Calu3 (cell line): ENCODE data around the gene MAPK8IP1. TPM values are rescaled to one million over a fixed set of nuclear protein-coding genes. Genes with fewer than 3 reads are reported as not detected.
"Not testable (repeated sequence)": the region's sequence is repeated elsewhere in the genome, so short reads cannot be mapped to it uniquely, and the experiment has no call there.

ENCODE experiments used
- Bru-seq: library from RNA; stranded (reverse); fragments of 400-500 nt; gene quantifications from one replicate; lab custom pipeline; 2021; lab: Mats Ljungman, UMichigan
- BruChase-seq, 2 experiments: library from RNA; stranded (reverse); fragments of 400-500 nt; gene quantifications; one replicate each; lab custom pipeline; 2021; lab: Mats Ljungman, UMichigan
- BruUV-seq: library from RNA; stranded (reverse); fragments of 400-500 nt; replicated peaks from 2 replicates; lab custom pipeline; 2021; lab: Mats Ljungman, UMichigan
- CTCF ChIA-PET: fragments of 300-600 bp; sonication (Branson Sonifier 250); formaldehyde crosslinking; loops from one replicate; lab custom pipeline; 2022; ENCODE audit warnings: antibody characterized with exemption; lab: Charles Lee
- DNase-seq: peaks from one replicate; pipeline ENCODE4 v3.0.0; 2022
- H3K27ac Mint-ChIP-seq: one replicate; pipeline ENCODE4 v1.8.0; 2022; ENCODE audit warnings: mixed read lengths; ENCODE audit not compliant: unreplicated experiment
- H3K27me3 Mint-ChIP-seq: one replicate; pipeline ENCODE4 v1.8.0; 2022; ENCODE audit warnings: mixed read lengths; ENCODE audit not compliant: unreplicated experiment
- H3K36me3 Mint-ChIP-seq: one replicate; pipeline ENCODE4 v1.8.0; 2022; ENCODE audit warnings: mild to moderate bottlenecking, moderate library complexity, mixed read lengths; ENCODE audit not compliant: insufficient read depth, unreplicated experiment
- H3K4me1 Mint-ChIP-seq: one replicate; pipeline ENCODE4 v1.8.0; 2022; ENCODE audit warnings: mild to moderate bottlenecking, low read depth, mixed read lengths; ENCODE audit not compliant: unreplicated experiment
- H3K4me3 Mint-ChIP-seq: one replicate; pipeline ENCODE4 v1.8.0; 2022; ENCODE audit warnings: mild to moderate bottlenecking, low read depth, moderate library complexity, mixed read lengths; ENCODE audit not compliant: unreplicated experiment
- H3K9me3 Mint-ChIP-seq: one replicate; pipeline ENCODE4 v1.8.0; 2022; ENCODE audit warnings: low read depth, mixed read lengths; ENCODE audit not compliant: unreplicated experiment
- intact Hi-C: fragments of 100-400 bp; cut with micrococcal nuclease; formaldehyde crosslinking; loops from one replicate; pipeline ENCODE4 v1.10.0; 2022; ENCODE audit not compliant: unreplicated experiment
- long read RNA-seq: library from polyadenylated mRNA; stranded (forward); transcript quantifications from one replicate; pipeline ENCODE4 v2.0.0, GENCODE V29; 2022
- total RNA-seq: library from RNA; stranded (reverse); gene quantifications from 2 replicates; pipeline ENCODE4 v1.2.3, GENCODE V29; 2022
- TF ChIP-seq, protein P1 (sequence below): fragments of 200-600 bp; IDR thresholded peaks from one replicate; pipeline ENCODE4 v1.8.0; 2022; ENCODE audit warnings: antibody characterized with exemption; ENCODE audit not compliant: unreplicated experiment

The MAPK8IP1 gene
- total RNA-seq = 4.1 and 4.9 TPM in 2 replicates
- percentile 30 among the genes with signal in this experiment for Bru-seq, nascent RNA
- BruChase-seq, experiment 1, labeled RNA remaining after a 6-hour chase = percentile 42 among the genes with signal in this experiment
- percentile 39 among the genes with signal in this experiment for BruChase-seq, experiment 2, labeled RNA remaining after a 2-hour chase
- long read RNA-seq, partial matches to known transcripts = 2 of 3 reads
- long read RNA-seq, other reads (novel, unspliced or antisense) = 1 of 3 reads

DNA sequence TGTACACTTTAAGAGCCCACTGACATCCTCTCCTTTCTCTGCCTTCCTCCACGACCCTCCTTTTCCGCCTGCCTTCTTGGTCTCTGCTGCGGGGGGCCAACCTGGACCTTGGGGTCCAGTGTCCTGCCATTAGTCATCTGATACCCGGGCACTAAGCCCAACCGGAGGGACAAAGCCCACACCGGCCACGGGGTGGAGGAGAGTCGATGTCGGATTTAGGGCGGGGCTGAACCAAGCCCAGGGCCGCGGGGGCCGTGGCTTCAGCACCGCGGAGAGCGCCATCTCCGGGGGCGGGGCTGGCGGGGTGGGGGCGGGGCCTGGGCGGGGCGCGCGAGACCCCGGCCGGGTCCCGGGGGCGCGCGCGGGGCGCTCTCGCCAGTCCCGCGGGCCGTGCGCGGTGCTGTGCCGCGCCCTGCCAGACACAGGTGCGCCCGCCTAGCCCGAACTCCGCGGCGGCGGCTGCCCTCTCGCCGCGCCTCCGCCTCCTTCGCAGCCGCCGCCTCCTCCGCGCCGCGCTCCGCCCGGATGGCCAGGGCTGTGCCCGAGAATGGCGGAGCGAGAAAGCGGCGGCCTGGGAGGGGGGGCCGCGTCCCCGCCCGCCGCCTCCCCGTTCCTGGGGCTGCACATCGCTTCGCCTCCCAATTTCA lies at the start of gene MAPK8IP1:
Gene MAPK8IP1, plus strand, starts transcription at position 378 of the 647 bp plus-strand sequence. Its CDS starts 170 bp downstream, at position 548.
- intact Hi-C loops = no loop called here
- TF ChIP-seq, protein P1, sequence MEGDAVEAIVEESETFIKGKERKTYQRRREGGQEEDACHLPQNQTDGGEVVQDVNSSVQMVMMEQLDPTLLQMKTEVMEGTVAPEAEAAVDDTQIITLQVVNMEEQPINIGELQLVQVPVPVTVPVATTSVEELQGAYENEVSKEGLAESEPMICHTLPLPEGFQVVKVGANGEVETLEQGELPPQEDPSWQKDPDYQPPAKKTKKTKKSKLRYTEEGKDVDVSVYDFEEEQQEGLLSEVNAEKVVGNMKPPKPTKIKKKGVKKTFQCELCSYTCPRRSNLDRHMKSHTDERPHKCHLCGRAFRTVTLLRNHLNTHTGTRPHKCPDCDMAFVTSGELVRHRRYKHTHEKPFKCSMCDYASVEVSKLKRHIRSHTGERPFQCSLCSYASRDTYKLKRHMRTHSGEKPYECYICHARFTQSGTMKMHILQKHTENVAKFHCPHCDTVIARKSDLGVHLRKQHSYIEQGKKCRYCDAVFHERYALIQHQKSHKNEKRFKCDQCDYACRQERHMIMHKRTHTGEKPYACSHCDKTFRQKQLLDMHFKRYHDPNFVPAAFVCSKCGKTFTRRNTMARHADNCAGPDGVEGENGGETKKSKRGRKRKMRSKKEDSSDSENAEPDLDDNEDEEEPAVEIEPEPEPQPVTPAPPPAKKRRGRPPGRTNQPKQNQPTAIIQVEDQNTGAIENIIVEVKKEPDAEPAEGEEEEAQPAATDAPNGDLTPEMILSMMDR = no peak
- Mint-ChIP-seq H3K27me3 (peaks cover 27% of the 10 kb centered on the region), H3K4me1 (no peaks in the 10 kb centered on the region), H3K36me3 (peaks cover 17% of the 10 kb centered on the region), H3K27ac (no peak within 1 kb of the TSS), H3K4me3 (peak within 1 kb of the TSS; percentile 50), H3K9me3 (no peaks in the 10 kb centered on the region)
- CTCF ChIA-PET = no interaction called here
- no TSS peak for BruUV-seq
- peak; percentile 58 for DNase-seq

DNA sequence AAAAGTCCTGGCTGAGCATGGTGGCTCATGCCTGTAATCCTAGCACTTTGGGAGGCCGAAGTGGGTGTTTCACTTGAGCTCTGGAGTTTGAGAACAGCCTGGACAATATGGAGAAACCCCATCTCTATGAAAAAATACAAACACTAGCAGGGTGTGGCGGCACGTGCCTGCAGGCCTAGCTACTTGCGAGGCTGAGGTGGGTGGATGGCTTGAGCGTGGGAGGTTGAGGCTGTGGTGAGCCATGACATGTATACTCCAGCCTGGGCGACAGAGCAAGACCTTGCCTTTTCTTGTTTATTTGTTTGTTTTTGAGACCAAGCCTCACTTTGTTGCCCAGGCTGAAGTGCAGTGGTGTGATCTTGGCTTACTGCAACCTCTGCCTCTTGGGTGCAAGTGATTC lies 46.2 kb upstream of the MAPK8IP1 start:
- TF ChIP-seq, protein P1 = no peak
- no peak overlapping the region for H3K27ac Mint-ChIP-seq
- intact Hi-C loops = no loop called here
- no peak overlapping the region for H3K4me3 Mint-ChIP-seq
- peaks cover 37% of the 10 kb centered on the region for H3K27me3 Mint-ChIP-seq
- CTCF ChIA-PET = no interaction called here
- H3K36me3 Mint-ChIP-seq = peaks cover 11% of the 10 kb centered on the region
- H3K4me1 Mint-ChIP-seq = peaks cover 15% of the 10 kb centered on the region
- BruUV-seq = no TSS peak
- H3K9me3 Mint-ChIP-seq = no peaks in the 10 kb centered on the region
- DNase-seq = no peak

DNA sequence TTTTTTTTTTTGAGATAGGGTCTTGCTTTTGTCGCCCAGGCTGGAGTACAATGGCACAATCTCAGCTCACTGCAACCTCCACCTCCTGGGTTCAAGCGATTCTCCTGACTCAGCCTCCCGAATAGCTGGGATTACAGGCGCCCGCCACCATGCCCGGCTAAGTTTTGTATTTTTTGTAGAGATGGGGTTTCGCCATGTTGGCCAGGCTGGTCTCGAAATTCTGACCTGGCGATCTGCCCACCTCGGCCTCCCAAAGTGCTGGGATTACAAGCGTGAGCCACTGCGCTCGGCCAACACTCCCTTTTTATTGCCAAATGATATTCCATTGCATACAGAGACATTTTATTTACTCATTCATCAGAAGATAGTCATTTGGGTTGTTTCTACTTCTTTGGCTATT lies 45.2 kb upstream of the MAPK8IP1 start:
- H3K9me3 Mint-ChIP-seq, BruUV-seq, H3K27ac Mint-ChIP-seq, H3K4me3 Mint-ChIP-seq, DNase-seq, intact Hi-C loops, CTCF ChIA-PET: not testable (repeated sequence)
- H3K27me3 Mint-ChIP-seq = peaks cover 35% of the 10 kb centered on the region
- H3K4me1 Mint-ChIP-seq = peaks cover 16% of the 10 kb centered on the region
- peaks cover 11% of the 10 kb centered on the region for H3K36me3 Mint-ChIP-seq

DNA sequence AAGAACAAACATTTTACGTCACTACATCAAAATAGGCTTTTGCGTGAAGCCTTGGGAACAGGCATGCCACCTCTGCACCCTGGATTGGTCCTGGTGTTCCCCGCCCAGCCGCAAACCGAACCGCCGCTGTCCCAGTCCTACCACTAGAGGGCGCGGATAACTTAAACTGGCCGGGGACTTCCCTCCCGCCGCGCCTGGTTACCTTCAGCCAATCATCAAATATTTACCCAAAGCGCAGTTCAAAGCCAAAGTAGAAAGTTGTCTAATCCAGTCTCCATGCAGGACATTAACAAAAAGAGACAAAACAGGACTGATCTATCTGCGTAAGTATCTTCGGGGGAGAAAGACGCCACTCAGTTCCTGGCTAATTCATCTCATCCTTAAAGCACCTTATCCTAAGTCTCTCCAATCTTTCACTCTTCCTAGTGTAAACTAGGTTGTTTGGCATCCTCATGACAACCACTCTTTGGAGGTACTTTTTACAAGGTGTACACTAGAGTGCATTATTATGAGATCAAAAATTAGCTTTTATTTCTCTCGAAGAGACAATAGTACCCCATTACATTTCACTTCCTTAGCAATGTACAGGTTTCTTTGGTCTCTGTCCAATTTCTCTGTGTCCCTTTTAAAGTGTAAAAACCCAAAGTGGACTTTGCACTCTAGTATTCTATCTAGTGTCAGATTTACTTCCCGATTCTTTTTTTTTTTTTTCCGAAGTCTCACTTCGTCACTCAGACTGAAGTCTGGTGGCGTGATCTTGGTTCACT lies 42.1 kb upstream of the MAPK8IP1 start:
- peaks cover 29% of the 10 kb centered on the region for H3K36me3 Mint-ChIP-seq
- DNase-seq = peak; percentile 94
- peaks cover 4% of the 10 kb centered on the region for H3K27me3 Mint-ChIP-seq
- TF ChIP-seq, protein P1 = peak; percentile 84
- H3K4me3 Mint-ChIP-seq = peak overlapping the region; percentile 74
- no TSS peak for BruUV-seq
- CTCF ChIA-PET = interaction anchor here (0.7 to 0.9 kb wide), 5 partner anchors 38 to 1610 kb away, joined by 3 to 8 read pairs (median 4); no protein-coding TSS in a partner anchor
- H3K9me3 Mint-ChIP-seq = no peaks in the 10 kb centered on the region
- intact Hi-C loops = loop anchor here (1.0 kb wide), 1 partner anchor 163 kb away; no protein-coding TSS in a partner anchor
- peaks cover 25% of the 10 kb centered on the region for H3K4me1 Mint-ChIP-seq
- peak overlapping the region; percentile 99 for H3K27ac Mint-ChIP-seq
